ENCODE measurements around the gene PRL.

DNA sequence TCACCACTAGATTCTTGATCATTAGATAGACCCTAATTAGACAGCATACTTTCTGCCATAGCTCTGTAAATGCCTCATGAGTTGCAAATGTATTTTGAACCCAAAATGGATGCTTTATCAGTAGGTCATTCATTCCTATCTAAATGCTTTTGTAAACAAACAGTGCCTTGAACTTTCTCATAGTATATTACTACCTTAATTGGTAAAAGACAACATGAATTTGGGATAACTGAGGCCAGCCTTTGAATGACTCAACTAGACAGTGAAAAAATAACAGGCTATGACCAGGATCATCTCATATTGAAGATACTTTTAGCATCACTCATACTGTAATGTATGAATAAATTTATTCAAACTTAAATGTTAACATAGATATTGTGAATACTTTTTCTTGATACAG lies 37.0 kb upstream of the PRL start:
- TF ChIP-seq POLR2A (IDR thresholded peaks at IDR 0.05; ENCODE audit: low read depth), result no peak
- TF ChIP-seq, protein P1, sequence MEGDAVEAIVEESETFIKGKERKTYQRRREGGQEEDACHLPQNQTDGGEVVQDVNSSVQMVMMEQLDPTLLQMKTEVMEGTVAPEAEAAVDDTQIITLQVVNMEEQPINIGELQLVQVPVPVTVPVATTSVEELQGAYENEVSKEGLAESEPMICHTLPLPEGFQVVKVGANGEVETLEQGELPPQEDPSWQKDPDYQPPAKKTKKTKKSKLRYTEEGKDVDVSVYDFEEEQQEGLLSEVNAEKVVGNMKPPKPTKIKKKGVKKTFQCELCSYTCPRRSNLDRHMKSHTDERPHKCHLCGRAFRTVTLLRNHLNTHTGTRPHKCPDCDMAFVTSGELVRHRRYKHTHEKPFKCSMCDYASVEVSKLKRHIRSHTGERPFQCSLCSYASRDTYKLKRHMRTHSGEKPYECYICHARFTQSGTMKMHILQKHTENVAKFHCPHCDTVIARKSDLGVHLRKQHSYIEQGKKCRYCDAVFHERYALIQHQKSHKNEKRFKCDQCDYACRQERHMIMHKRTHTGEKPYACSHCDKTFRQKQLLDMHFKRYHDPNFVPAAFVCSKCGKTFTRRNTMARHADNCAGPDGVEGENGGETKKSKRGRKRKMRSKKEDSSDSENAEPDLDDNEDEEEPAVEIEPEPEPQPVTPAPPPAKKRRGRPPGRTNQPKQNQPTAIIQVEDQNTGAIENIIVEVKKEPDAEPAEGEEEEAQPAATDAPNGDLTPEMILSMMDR (IDR thresholded peaks at IDR 0.05), result no peak
